H1 (cell line): ENCODE data around the gene GLP1R. TPM values are rescaled to one million over a fixed set of nuclear protein-coding genes. Genes with fewer than 3 reads are reported as not detected.
A peak's percentile ranks its signal among the peaks of the same experiment; 100 is the strongest.

ENCODE experiments used
- CTCF ChIA-PET: fragments of 300-600 bp; sonication (Branson Sonifier 250); formaldehyde crosslinking; loops from one replicate; lab custom pipeline; 2021; ENCODE audit not compliant: partially characterized antibody; lab: Charles Lee
- POLR2A ChIA-PET: fragments of 300-600 bp; sonication (Branson Sonifier 250); formaldehyde crosslinking; loops from one replicate; lab custom pipeline; 2021; ENCODE audit warnings: inconsistent platforms; ENCODE audit not compliant: partially characterized antibody; lab: Charles Lee
- DNase-seq, 2 experiments: peaks; one replicate each; pipeline versions ENCODE4 v3.0.0 to v3.0.0-alpha.2; 2010 to 2022; ENCODE audit warnings: low spot score in 2 of 2, low read depth in 1 of 2, mixed read lengths in 1 of 2
- FAIRE-seq: peaks from 2 replicates; lab custom pipeline; 2011; peaks lifted over from hg19 to GRCh38; lab: Jason Lieb, UNC
- H2AFZ ChIP-seq: 2 replicates; pipeline ENCODE4 v1.8.1; 2012; ENCODE audit warnings: low read length, inconsistent platforms
- H2AK5ac ChIP-seq: 2 replicates; pipeline ENCODE4 v1.6.1; 2013; ENCODE audit warnings: low read depth, low read length
- H2BK120ac ChIP-seq: replicated peaks from 2 replicates; pipeline ENCODE3; 2013; ENCODE audit warnings: low read depth, low read length, inconsistent platforms
- H2BK12ac ChIP-seq: 2 replicates; pipeline ENCODE4 v1.6.1; 2013; ENCODE audit warnings: low read depth, low read length
- H2BK15ac ChIP-seq: 2 replicates; pipeline ENCODE4 v1.6.1; 2013; ENCODE audit warnings: low read length
- H2BK20ac ChIP-seq: 2 replicates; pipeline ENCODE4 v1.6.1; 2013; ENCODE audit warnings: low read length
- H2BK5ac ChIP-seq: 2 replicates; pipeline ENCODE4 v1.6.1; 2013; ENCODE audit warnings: low read depth, low read length
- H3K14ac ChIP-seq: 2 replicates; pipeline ENCODE4 v1.6.1; 2013; ENCODE audit warnings: inconsistent platforms; ENCODE audit not compliant: insufficient read length
- H3K18ac ChIP-seq: 2 replicates; pipeline ENCODE4 v1.6.1; 2013; ENCODE audit warnings: low read length; ENCODE audit errors: extremely low read depth
- H3K23ac ChIP-seq: 2 replicates; pipeline ENCODE4 v1.6.1; 2013; ENCODE audit warnings: inconsistent platforms; ENCODE audit not compliant: insufficient read length
- H3K23me2 ChIP-seq: 2 replicates; pipeline ENCODE4 v1.6.1; 2013; ENCODE audit warnings: low read depth, low read length
- H3K27ac ChIP-seq: 2 replicates; pipeline ENCODE4 v1.6.1; 2011; ENCODE audit warnings: low read depth, low read length, inconsistent platforms
- H3K27me3 ChIP-seq, 4 experiments: replicated peaks in 1 of 4; 1 replicate in 1 of 4; 2 replicates in 3 of 4; pipeline versions ENCODE4 v1.6.1 to v1.8.1; 2011 to 2013; ENCODE audit warnings: low read length in 3 of 4, mild to moderate bottlenecking in 3 of 4, inconsistent platforms in 2 of 4, mixed read lengths in 2 of 4, moderate library complexity in 1 of 4; ENCODE audit not compliant: control insufficient read depth in 3 of 4, insufficient read depth in 3 of 4; ENCODE audit errors: extremely low read depth in 1 of 4
- H3K36me3 ChIP-seq, 4 experiments: 2 replicates each; pipeline versions ENCODE4 v1.6.1 to v1.8.1; 2011 to 2013; ENCODE audit warnings: mild to moderate bottlenecking in 4 of 4, low read length in 3 of 4, moderate library complexity in 2 of 4, control low read depth in 1 of 4, inconsistent platforms in 1 of 4; ENCODE audit not compliant: insufficient read depth in 4 of 4, control insufficient read depth in 2 of 4
- H3K4ac ChIP-seq: replicated peaks from 2 replicates; pipeline ENCODE3; 2013; ENCODE audit warnings: low read length, low read depth, mixed read lengths, inconsistent platforms; ENCODE audit not compliant: insufficient read length
- H3K4me1 ChIP-seq, 4 experiments: replicated peaks in 1 of 4; 1 replicate in 1 of 4; 2 replicates in 3 of 4; pipeline versions ENCODE4 v1.6.1 to v1.8.1; 2011 to 2013; ENCODE audit warnings: low read length in 3 of 4, inconsistent platforms in 2 of 4, mixed read lengths in 1 of 4; ENCODE audit not compliant: insufficient read depth in 4 of 4, control insufficient read depth in 3 of 4
- H3K4me2 ChIP-seq, 2 experiments: 2 replicates each; pipeline versions ENCODE4 v1.6.1 to v1.8.1; 2011 to 2013; ENCODE audit warnings: low read depth in 2 of 2, low read length in 2 of 2, control low read depth in 1 of 2, inconsistent platforms in 1 of 2, mild to moderate bottlenecking in 1 of 2; ENCODE audit not compliant: insufficient read depth in 1 of 2
- H3K4me3 ChIP-seq, 4 experiments: fragments of 200-600, 300-600 bp in 1 of 4; sonication (generic), shearing (Covaris generic), sonication (Bioruptor Twin) in 1 of 4; 2 replicates each; pipeline versions ENCODE4 v1.5.1 to v1.8.1; 2011 to 2016; ENCODE audit warnings: low read length in 4 of 4, low read depth in 3 of 4, control low read depth in 2 of 4, inconsistent platforms in 2 of 4, mild to moderate bottlenecking in 2 of 4, mixed read lengths in 1 of 4, moderate library complexity in 1 of 4; ENCODE audit not compliant: insufficient read depth in 2 of 4; ENCODE audit errors: extremely low read depth in 1 of 4
- H3K56ac ChIP-seq: replicated peaks from 2 replicates; pipeline ENCODE3; 2013; ENCODE audit warnings: low read depth, mild to moderate bottlenecking, mixed read lengths, low read length, inconsistent platforms; ENCODE audit not compliant: insufficient read length
- H3K79me1 ChIP-seq: 2 replicates; pipeline ENCODE4 v1.6.1; 2013; ENCODE audit warnings: low read depth, low read length, control low read depth
- H3K79me2 ChIP-seq, 2 experiments: 2 replicates each; pipeline versions ENCODE4 v1.6.1 to v1.8.1; 2012 to 2013; ENCODE audit warnings: low read length in 2 of 2, mild to moderate bottlenecking in 2 of 2, inconsistent platforms in 1 of 2; ENCODE audit not compliant: insufficient read depth in 2 of 2, control insufficient read depth in 1 of 2
- H3K9ac ChIP-seq, 4 experiments: replicated peaks in 1 of 4; 1 replicate in 1 of 4; 2 replicates in 3 of 4; pipeline versions ENCODE4 v1.6.1 to v1.8.1; 2011 to 2013; ENCODE audit warnings: low read depth in 3 of 4, low read length in 3 of 4, control low read depth in 2 of 4, mild to moderate bottlenecking in 2 of 4, moderate library complexity in 2 of 4, inconsistent platforms in 1 of 4; ENCODE audit errors: extremely low read depth in 1 of 4
- H3K9me3 ChIP-seq, 2 experiments: 2 replicates each; pipeline versions ENCODE4 v1.6.1 to v1.8.1; 2012 to 2013; ENCODE audit warnings: mild to moderate bottlenecking in 2 of 2, moderate library complexity in 2 of 2, control low read depth in 1 of 2, inconsistent platforms in 1 of 2, low read depth in 1 of 2, low read length in 1 of 2, mixed read lengths in 1 of 2; ENCODE audit not compliant: insufficient read depth in 2 of 2
- H4K20me1 ChIP-seq, 2 experiments: replicated peaks in 1 of 2; 2 replicates each; pipeline versions ENCODE3 to v1.8.1; 2011 to 2013; ENCODE audit warnings: inconsistent platforms in 2 of 2, low read length in 2 of 2, mild to moderate bottlenecking in 1 of 2; ENCODE audit not compliant: insufficient read depth in 2 of 2, control insufficient read depth in 1 of 2
- H4K5ac ChIP-seq: 2 replicates; pipeline ENCODE4 v1.6.1; 2013; ENCODE audit warnings: low read length, low read depth, mixed read lengths, inconsistent platforms; ENCODE audit not compliant: insufficient read length
- H4K8ac ChIP-seq: 2 replicates; pipeline ENCODE4 v1.8.0; 2013; ENCODE audit warnings: mild to moderate bottlenecking, moderate library complexity, low read length, inconsistent platforms; ENCODE audit not compliant: insufficient read depth; ENCODE audit errors: extremely low read depth
- H4K91ac ChIP-seq: replicated peaks from 2 replicates; pipeline ENCODE3; 2013; ENCODE audit warnings: low read length, mixed read lengths, inconsistent platforms; ENCODE audit not compliant: insufficient read length
- MAFK ChIP-seq: IDR thresholded peaks from 2 replicates; pipeline ENCODE4 v1.6.1; 2012; ENCODE audit warnings: low read depth, mild to moderate bottlenecking, improper control_type of control experiment, low read length
- RXRA ChIP-seq: IDR thresholded peaks from 2 replicates; pipeline ENCODE4 v1.6.1; 2011; ENCODE audit warnings: low read depth, mild to moderate bottlenecking, low read length, moderate library complexity; ENCODE audit not compliant: insufficient read depth
- WGBS, 2 experiments: shearing (Covaris generic) in 1 of 2; methylation state at CpG; one replicate each; pipeline versions ENCODE4 v1.1.6 to v1.1.7; 2013 to 2015; ENCODE audit warnings: low lambda C conversion rate in 2 of 2, mixed read lengths in 2 of 2, inconsistent platforms in 1 of 2, low coverage in 1 of 2, missing lambda C conversion rate in 1 of 2; ENCODE audit not compliant: insufficient replicate concordance in 2 of 2, insufficient coverage in 1 of 2, insufficient read length in 1 of 2; ENCODE audit errors: extremely low coverage in 1 of 2, missing lambda C conversion rate in 1 of 2; 5-methylcytosine and 5-hydroxymethylcytosine counted together
- polyA plus RNA-seq, 7 experiments: library from polyadenylated mRNA; depleted of rRNA in 3 of 7; stranded (reverse) in 5 of 7; unstranded in 2 of 7; fragments of >200 nt in 5 of 7; fragments of 200-250 nt in 2 of 7; gene quantifications; 1 replicate in 5 of 7; 2 replicates in 1 of 7; 4 replicates in 1 of 7; pipeline versions ENCODE4 v1.2.1 to v1.2.3, GENCODE V29; 2011 to 2013; ENCODE audit warnings: missing spikeins in 2 of 7, mixed read lengths in 2 of 7
- total RNA-seq: library from RNA; stranded (reverse); fragmentation: NEBNext Ultra II Directional; extraction: Animal tissue kit (Norgen Biotek cat#: 25700); gene quantifications from 2 replicates; pipeline ENCODE4 v1.2.1, GENCODE V29; 2021

GLP1R gene
- total and polyA plus RNA-seq, 2 of the 8 experiments (the other 6 are each of a cell fraction or from before 2014, with no cell fraction given): 2.6 to 2.7 TPM

GRCh38 chr6:39003492-39003891 is 45.1 kb upstream of the GLP1R start:
- Histone ChIP-seq H2BK12ac (no peak overlapping the region), H2AK5ac (no peak overlapping the region), H3K79me1 (no peaks in the 10 kb centered on the region), H3K14ac (no peak overlapping the region), H4K8ac (no peak overlapping the region), H3K9ac (no peak overlapping the region), H3K4me1 (no peaks in the 10 kb centered on the region), H2BK15ac (no peak overlapping the region), H3K27me3 (no peaks in the 10 kb centered on the region; a peak in 1 of 7 replicates), H4K91ac (no peak overlapping the region), H3K79me2 (no peaks in the 10 kb centered on the region), H3K4me2 (no peak overlapping the region), H3K18ac (no peak overlapping the region), H3K56ac (no peak overlapping the region), H3K23me2 (no peaks in the 10 kb centered on the region), H3K23ac (no peak overlapping the region), H4K20me1 (no peaks in the 10 kb centered on the region), H4K5ac (no peak overlapping the region), H3K36me3 (no peaks in the 10 kb centered on the region), H2BK20ac (no peak overlapping the region), H3K27ac (no peak overlapping the region), H3K4me3 (no peak overlapping the region), H3K4ac (no peak overlapping the region), H3K9me3 (no peaks in the 10 kb centered on the region), H2BK120ac (no peak overlapping the region), H2AFZ (no peak overlapping the region), H2BK5ac (no peak overlapping the region)
- WGBS, 2 experiments: 92% methylated on average over 1 of the region's 1 CpG; no CpG with 5 or more reads in 1 of the 2 experiments
- no peak for DNase-seq
- CTCF ChIA-PET: interaction anchor here (0.6 to 15.1 kb wide), 36 partner anchors 9 to 1821 kb away, joined by 3 to 250 read pairs (median 8); no protein-coding TSS in a partner anchor
- TF ChIP-seq RXRA (no peak), MAFK (peak; percentile 31; the same call in 1 of the 2 replicates)
- POLR2A ChIA-PET: no interaction called here
- FAIRE-seq: no peak
